Mesendoderm (in vitro differentiated cells): Measurements from ENCODE around the gene SLAIN2.

ENCODE experiments used
- DNase-seq: peaks from one replicate; pipeline ENCODE4 v3.0.0; 2013
- H2AK5ac ChIP-seq: 2 replicates; pipeline ENCODE4 v1.6.1; 2013; ENCODE audit warnings: low read length, inconsistent platforms
- H2BK120ac ChIP-seq: 2 replicates; pipeline ENCODE4 v1.6.1; 2013; ENCODE audit warnings: low read depth, mild to moderate bottlenecking, low read length, moderate library complexity, mixed read lengths
- H2BK15ac ChIP-seq: replicated peaks from 2 replicates; pipeline ENCODE4 v1.6.1; 2013; ENCODE audit warnings: low read depth, mild to moderate bottlenecking, moderate library complexity
- H2BK5ac ChIP-seq: 2 replicates; pipeline ENCODE4 v1.6.1; 2013; ENCODE audit warnings: low read length, inconsistent platforms
- H3K18ac ChIP-seq: 2 replicates; pipeline ENCODE4 v1.6.1; 2013; ENCODE audit warnings: mild to moderate bottlenecking, low read length, mixed read lengths
- H3K23ac ChIP-seq: one replicate; pipeline ENCODE4 v1.6.1; 2013; ENCODE audit warnings: low read length
- H3K27ac ChIP-seq: 2 replicates; pipeline ENCODE4 v1.5.1; 2013; ENCODE audit warnings: low read depth, mild to moderate bottlenecking, inconsistent platforms, low read length, moderate library complexity
- H3K27me3 ChIP-seq: 2 replicates; pipeline ENCODE4 v1.6.1; 2013; ENCODE audit warnings: low read length, control low read depth, mild to moderate bottlenecking, inconsistent platforms; ENCODE audit not compliant: insufficient read depth, poor library complexity
- H3K36me3 ChIP-seq: 2 replicates; pipeline ENCODE4 v1.6.1; 2013; ENCODE audit warnings: low read length, inconsistent platforms; ENCODE audit not compliant: control insufficient read depth, insufficient read depth
- H3K4ac ChIP-seq: one replicate; pipeline ENCODE4 v1.6.1; 2013; ENCODE audit warnings: low read depth, mild to moderate bottlenecking, low read length, moderate library complexity
- H3K4me1 ChIP-seq: 2 replicates; pipeline ENCODE4 v1.6.1; 2013; ENCODE audit warnings: low read depth, low read length, inconsistent platforms; ENCODE audit not compliant: control insufficient read depth
- H3K4me2 ChIP-seq: 2 replicates; pipeline ENCODE4 v1.6.1; 2013; ENCODE audit warnings: low read length
- H3K4me3 ChIP-seq: 2 replicates; pipeline ENCODE4 v1.5.1; 2013; ENCODE audit warnings: mild to moderate bottlenecking, low read length
- H3K56ac ChIP-seq: one replicate; pipeline ENCODE4 v1.6.1; 2013; ENCODE audit warnings: low read length
- H3K79me1 ChIP-seq: 2 replicates; pipeline ENCODE4 v1.6.1; 2013; ENCODE audit warnings: low read length, inconsistent platforms
- H3K79me2 ChIP-seq: 2 replicates; pipeline ENCODE4 v1.6.1; 2013; ENCODE audit warnings: mild to moderate bottlenecking, low read length; ENCODE audit not compliant: control insufficient read depth, insufficient read depth
- H3K9ac ChIP-seq: 2 replicates; pipeline ENCODE4 v1.6.1; 2013; ENCODE audit warnings: low read length, inconsistent platforms
- H4K5ac ChIP-seq: one replicate; pipeline ENCODE4 v1.6.1; 2013; ENCODE audit warnings: low read length
- H4K8ac ChIP-seq: one replicate; pipeline ENCODE4 v1.6.1; 2013; ENCODE audit warnings: low read depth, mild to moderate bottlenecking, control low read depth, low read length, moderate library complexity
- WGBS: extraction: QIAGEN DNeasy Blood & Tissue Kit; methylation state at CpG from one replicate; pipeline ENCODE4 v1.1.7; 2013; ENCODE audit warnings: low lambda C conversion rate, missing lambda C conversion rate; ENCODE audit not compliant: insufficient coverage; ENCODE audit errors: extremely low coverage; 5-methylcytosine and 5-hydroxymethylcytosine counted together

SLAIN2 gene

DNA sequence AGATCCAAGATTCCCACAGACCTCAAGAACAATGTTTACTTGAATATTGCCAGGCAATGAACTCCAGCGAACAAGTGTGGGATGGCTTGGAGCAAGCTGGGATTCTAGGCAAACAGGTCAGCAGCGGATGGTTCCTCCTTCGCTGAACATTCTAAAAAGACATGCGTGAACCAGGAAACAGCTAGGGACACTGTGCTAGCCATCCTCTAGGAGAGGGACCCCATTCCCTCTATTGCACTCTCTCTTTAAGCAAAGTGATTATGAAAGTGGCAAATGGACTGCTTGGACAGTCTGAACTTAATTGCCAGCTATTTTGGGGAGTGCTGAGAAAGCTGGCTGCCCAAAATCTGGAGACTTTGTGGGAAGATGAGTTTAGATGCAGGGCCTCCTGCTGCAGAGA is 41.8 kb upstream of the SLAIN2 start:
- no peaks in the 10 kb centered on the region for H3K79me1 ChIP-seq
- no peak overlapping the region for H3K4me3 ChIP-seq
- no peak overlapping the region for H2BK5ac ChIP-seq
- H4K8ac ChIP-seq, result no peak overlapping the region
- no peak overlapping the region for H3K4ac ChIP-seq
- no peaks in the 10 kb centered on the region for H3K79me2 ChIP-seq
- WGBS, result no CpG with 5 or more reads among the region's 4 CpGs
- no peak overlapping the region for H3K9ac ChIP-seq
- H2BK120ac ChIP-seq, result no peak overlapping the region
- no peaks in the 10 kb centered on the region for H3K4me1 ChIP-seq
- no peak for DNase-seq
- no peak overlapping the region for H3K27ac ChIP-seq
- no peak overlapping the region for H3K56ac ChIP-seq
- H3K23ac ChIP-seq, result no peak overlapping the region
- H3K36me3 ChIP-seq, result no peaks in the 10 kb centered on the region
- H3K4me2 ChIP-seq, result no peak overlapping the region
- H3K18ac ChIP-seq, result no peak overlapping the region
- H2AK5ac ChIP-seq, result no peak overlapping the region
- no peak overlapping the region for H4K5ac ChIP-seq
- H2BK15ac ChIP-seq, result no peak overlapping the region
- no peaks in the 10 kb centered on the region for H3K27me3 ChIP-seq

DNA sequence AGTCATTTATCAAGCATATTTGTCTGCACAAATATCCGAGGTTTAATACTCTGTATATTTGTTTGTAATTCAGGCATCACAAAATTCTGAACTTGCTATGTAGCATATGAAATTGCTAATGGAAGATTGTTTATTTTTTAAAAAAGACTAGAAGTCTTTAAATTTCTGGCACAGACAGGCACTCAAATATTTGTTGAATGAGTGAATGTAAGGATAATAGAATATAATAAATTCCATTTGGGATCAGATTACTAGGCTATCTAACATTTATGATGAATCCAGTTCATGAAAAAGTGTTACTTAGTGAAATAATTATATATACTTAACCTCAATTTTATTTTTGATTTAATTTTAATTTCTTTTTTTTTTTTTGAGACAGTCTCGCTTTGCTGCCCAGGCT is 41.3 kb upstream of the SLAIN2 start:
- no CpG with 5 or more reads among the region's 2 CpGs for WGBS
- no peak overlapping the region for H2AK5ac ChIP-seq

DNA sequence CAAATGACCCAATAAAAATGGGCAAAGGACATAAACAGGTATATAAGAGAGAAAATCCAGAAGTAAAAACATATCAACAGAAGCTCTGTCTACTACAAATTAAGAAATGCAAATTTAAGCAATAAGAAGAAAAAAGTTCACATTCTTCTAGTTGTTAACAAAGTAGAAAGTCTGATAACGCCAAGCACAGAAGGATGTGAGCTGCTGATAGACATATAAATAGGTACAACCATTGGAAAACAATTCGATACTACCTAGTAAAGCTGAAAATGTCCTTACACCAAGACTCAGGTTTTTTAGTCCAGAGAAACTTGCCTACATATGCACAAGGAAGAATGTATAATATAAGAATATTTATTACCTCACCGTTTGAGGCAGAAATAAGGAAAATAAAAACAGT is 35.8 kb upstream of the SLAIN2 start:
- Histone ChIP-seq H3K79me1 (no peaks in the 10 kb centered on the region), H3K56ac (no peak overlapping the region), H2AK5ac (no peak overlapping the region), H3K79me2 (no peaks in the 10 kb centered on the region), H4K5ac (no peak overlapping the region), H3K4ac (no peak overlapping the region), H3K4me3 (no peak overlapping the region), H2BK120ac (no peak overlapping the region), H3K27ac (no peak overlapping the region), H2BK5ac (no peak overlapping the region), H3K9ac (no peak overlapping the region), H3K23ac (no peak overlapping the region), H2BK15ac (no peak overlapping the region), H3K4me2 (no peak overlapping the region), H4K8ac (no peak overlapping the region), H3K27me3 (no peaks in the 10 kb centered on the region), H3K36me3 (no peaks in the 10 kb centered on the region), H3K4me1 (no peaks in the 10 kb centered on the region), H3K18ac (no peak overlapping the region)
- WGBS, result no CpG with 5 or more reads among the region's 3 CpGs
- DNase-seq, result no peak

More for the DNA sequence above, 41.3 kb upstream of the SLAIN2 start:
- no peak overlapping the region for H3K56ac ChIP-seq
- H3K36me3 ChIP-seq, result no peaks in the 10 kb centered on the region
- H3K4me2 ChIP-seq, result no peak overlapping the region
- no peak overlapping the region for H3K9ac ChIP-seq
- no peaks in the 10 kb centered on the region for H3K79me2 ChIP-seq
- H3K27me3 ChIP-seq, result no peaks in the 10 kb centered on the region
- H3K4me1 ChIP-seq, result no peaks in the 10 kb centered on the region
- no peak overlapping the region for H3K4ac ChIP-seq
- H3K23ac ChIP-seq, result no peak overlapping the region
- no peak overlapping the region for H4K8ac ChIP-seq
- H3K4me3 ChIP-seq, result no peak overlapping the region
- no peaks in the 10 kb centered on the region for H3K79me1 ChIP-seq
- no peak overlapping the region for H4K5ac ChIP-seq
- H2BK5ac ChIP-seq, result no peak overlapping the region
- no peak for DNase-seq
- no peak overlapping the region for H3K18ac ChIP-seq
- H3K27ac ChIP-seq, result no peak overlapping the region
- H2BK15ac ChIP-seq, result no peak overlapping the region
- no peak overlapping the region for H2BK120ac ChIP-seq

DNA sequence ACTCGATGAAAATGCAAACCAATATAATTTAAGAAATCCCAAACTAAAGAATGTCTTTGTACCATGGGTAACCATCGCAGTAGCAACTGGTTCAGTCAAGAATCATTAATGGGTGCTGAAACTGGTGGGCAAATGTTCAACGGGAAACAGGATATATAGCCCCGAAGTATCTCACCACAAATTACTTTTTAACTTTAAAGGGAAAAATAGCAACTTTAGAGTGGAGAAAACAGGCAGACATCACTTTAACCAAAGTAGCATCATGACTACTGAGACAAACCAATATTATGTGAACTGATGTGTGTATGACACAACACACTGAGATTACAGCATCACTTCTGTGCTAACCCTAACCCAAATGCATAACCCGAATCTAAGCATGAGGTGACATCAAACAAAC is 33.8 kb upstream of the SLAIN2 start:
- Histone ChIP-seq H3K23ac (no peak overlapping the region), H2BK15ac (no peak overlapping the region), H3K56ac (no peak overlapping the region), H3K9ac (no peak overlapping the region), H3K79me2 (no peaks in the 10 kb centered on the region), H2BK120ac (no peak overlapping the region), H3K27me3 (no peaks in the 10 kb centered on the region), H3K4me3 (no peak overlapping the region), H3K79me1 (no peaks in the 10 kb centered on the region), H3K27ac (no peak overlapping the region), H3K4me2 (no peak overlapping the region), H3K18ac (no peak overlapping the region), H4K8ac (no peak overlapping the region), H2AK5ac (no peak overlapping the region), H3K4ac (no peak overlapping the region), H3K4me1 (no peaks in the 10 kb centered on the region), H4K5ac (no peak overlapping the region), H2BK5ac (no peak overlapping the region), H3K36me3 (no peaks in the 10 kb centered on the region)
- no CpG with 5 or more reads among the region's 5 CpGs for WGBS
- DNase-seq, result no peak

DNA sequence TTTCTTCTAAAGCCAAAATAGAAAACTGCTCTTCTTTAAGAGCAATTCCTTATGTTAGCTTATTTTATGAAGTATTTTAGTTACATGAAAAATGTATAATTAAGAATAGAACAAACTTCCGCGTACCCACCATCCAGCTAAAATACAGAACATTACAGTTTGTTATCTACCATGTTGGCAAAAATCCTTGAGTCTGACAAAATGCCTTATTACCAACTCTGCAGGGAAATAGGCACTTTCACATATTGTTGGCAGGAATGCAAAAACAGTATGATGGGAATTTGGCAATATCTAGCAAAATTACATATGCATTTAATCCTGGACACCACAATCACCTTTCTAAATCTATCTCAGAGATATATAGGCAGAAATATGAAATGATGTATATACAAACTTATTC is 32.4 kb upstream of the SLAIN2 start:
- H2BK120ac ChIP-seq, result no peak overlapping the region
- H3K4ac ChIP-seq, result no peak overlapping the region
- H2AK5ac ChIP-seq, result no peak overlapping the region
- no peak overlapping the region for H4K8ac ChIP-seq
- H3K27ac ChIP-seq, result no peak overlapping the region
- H4K5ac ChIP-seq, result no peak overlapping the region
- H2BK5ac ChIP-seq, result no peak overlapping the region
- no peaks in the 10 kb centered on the region for H3K79me2 ChIP-seq
- H3K27me3 ChIP-seq, result no peaks in the 10 kb centered on the region
- H3K9ac ChIP-seq, result no peak overlapping the region
- no peaks in the 10 kb centered on the region for H3K4me1 ChIP-seq
- H3K4me2 ChIP-seq, result no peak overlapping the region
- H3K23ac ChIP-seq, result no peak overlapping the region
- no CpG with 5 or more reads among the region's 2 CpGs for WGBS
- H3K79me1 ChIP-seq, result no peaks in the 10 kb centered on the region
- DNase-seq, result no peak
- H3K4me3 ChIP-seq, result no peak overlapping the region
- no peak overlapping the region for H3K18ac ChIP-seq
- H3K56ac ChIP-seq, result no peak overlapping the region
- no peaks in the 10 kb centered on the region for H3K36me3 ChIP-seq
- H2BK15ac ChIP-seq, result no peak overlapping the region

DNA sequence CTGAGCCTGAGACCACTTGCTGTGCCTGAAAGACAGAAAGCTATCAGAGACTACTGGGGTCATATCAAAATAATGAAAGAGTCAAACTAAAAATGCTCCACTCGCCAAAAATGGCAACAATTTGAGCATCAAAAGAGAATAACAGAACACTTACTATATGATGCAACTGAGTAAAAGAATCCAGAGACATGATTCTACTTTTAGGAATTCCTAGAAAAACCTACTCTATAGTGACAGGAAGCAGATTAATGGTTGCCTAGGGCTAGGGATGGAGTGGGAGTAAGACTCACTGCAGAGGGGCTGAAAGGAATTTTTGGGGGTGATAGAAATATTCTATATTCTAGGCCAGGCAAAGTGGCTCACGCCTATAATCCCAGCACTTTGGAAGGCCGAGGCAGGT is 29.4 kb upstream of the SLAIN2 start:
- Histone ChIP-seq H3K4me1 (no peaks in the 10 kb centered on the region), H4K8ac (no peak overlapping the region), H2AK5ac (no peak overlapping the region), H2BK15ac (no peak overlapping the region), H3K56ac (no peak overlapping the region), H3K4me3 (no peak overlapping the region), H3K4me2 (no peak overlapping the region), H3K9ac (no peak overlapping the region), H3K27ac (no peak overlapping the region), H3K4ac (no peak overlapping the region), H3K27me3 (no peaks in the 10 kb centered on the region), H2BK5ac (no peak overlapping the region), H2BK120ac (no peak overlapping the region), H3K36me3 (no peaks in the 10 kb centered on the region), H3K79me1 (no peaks in the 10 kb centered on the region), H3K23ac (no peak overlapping the region), H3K79me2 (no peaks in the 10 kb centered on the region), H4K5ac (no peak overlapping the region), H3K18ac (no peak overlapping the region)
- no peak for DNase-seq
- WGBS, result no CpG with 5 or more reads among the region's 3 CpGs
